Endothelial cell of umbilical vein (primary cell): ENCODE results near the gene DNAH11. TPM values are rescaled to one million over a fixed set of nuclear protein-coding genes. Genes with fewer than 3 reads are reported as not detected.

Experiments used
- BruUV-seq: library from RNA; stranded (reverse); fragments of 400-500 nt; replicated peaks from 2 replicates; lab custom pipeline; 2021; lab: Mats Ljungman, UMichigan
- CTCF ChIA-PET: fragments of 300-600, 350-600 bp; sonication (Branson Sonifier 250); formaldehyde crosslinking; loops from one replicate; lab custom pipeline; 2021; ENCODE audit warnings: antibody characterized with exemption, inconsistent platforms; lab: Charles Lee
- POLR2A ChIA-PET: fragments of 300-600, 350-600 bp; sonication (Branson Sonifier 250); formaldehyde crosslinking; loops from one replicate; lab custom pipeline; 2021; ENCODE audit warnings: antibody characterized with exemption, inconsistent platforms; lab: Charles Lee
- DNase-seq: peaks from one replicate; pipeline ENCODE4 v3.0.0-alpha.2; 2011; ENCODE audit warnings: low read depth, low spot score
- FAIRE-seq: peaks from 2 replicates; lab custom pipeline; 2011; peaks lifted over from hg19 to GRCh38; lab: Jason Lieb, UNC
- H2AFZ ChIP-seq: 2 replicates; pipeline ENCODE4 v1.6.0; 2012; ENCODE audit warnings: low read depth, low read length, control low read depth, inconsistent platforms
- H3K27ac ChIP-seq: 2 replicates; pipeline ENCODE4 v1.5.1; 2011; ENCODE audit warnings: low read depth, mild to moderate bottlenecking, control low read depth, low read length, moderate library complexity; ENCODE audit not compliant: insufficient read depth
- H3K27me3 ChIP-seq, 2 experiments: 2 replicates each; pipeline versions ENCODE4 v1.6.0 to v1.6.1; 2011; ENCODE audit warnings: low read length in 2 of 2, mixed read lengths in 1 of 2; ENCODE audit not compliant: control insufficient read depth in 2 of 2, insufficient read depth in 2 of 2
- H3K36me3 ChIP-seq, 2 experiments: 2 replicates in 1 of 2; 3 replicates in 1 of 2; pipeline ENCODE4 v1.5.1; 2011; ENCODE audit warnings: low read length in 2 of 2, mild to moderate bottlenecking in 1 of 2, moderate library complexity in 1 of 2; ENCODE audit not compliant: control insufficient read depth in 2 of 2, insufficient read depth in 2 of 2; ENCODE audit errors: extremely low read depth in 1 of 2
- H3K4me1 ChIP-seq: 3 replicates; pipeline ENCODE4 v1.5.1; 2011; ENCODE audit warnings: mild to moderate bottlenecking, low read length; ENCODE audit not compliant: control insufficient read depth, insufficient read depth; ENCODE audit errors: extremely low read depth
- H3K4me2 ChIP-seq: 2 replicates; pipeline ENCODE4 v1.6.1; 2011; ENCODE audit warnings: low read length, control low read depth, mixed read lengths; ENCODE audit not compliant: insufficient read depth
- H3K4me3 ChIP-seq, 3 experiments: fragments of 200-600 bp in 1 of 3; sonication (generic), shearing (Covaris generic) in 1 of 3; replicated peaks in 1 of 3; 2 replicates each; pipeline ENCODE4 v1.5.1; 2011 to 2016; ENCODE audit warnings: control low read depth in 3 of 3, low read length in 3 of 3, mild to moderate bottlenecking in 2 of 3, inconsistent platforms in 1 of 3, low read depth in 1 of 3, moderate library complexity in 1 of 3; ENCODE audit not compliant: insufficient read depth in 1 of 3
- H3K79me2 ChIP-seq: 2 replicates; pipeline ENCODE4 v1.6.0; 2012; ENCODE audit warnings: low read length, inconsistent platforms; ENCODE audit not compliant: control insufficient read depth, insufficient read depth
- H3K9ac ChIP-seq: replicated peaks from 2 replicates; pipeline ENCODE3; 2011; ENCODE audit warnings: low read length, control low read depth; ENCODE audit not compliant: insufficient read depth; ENCODE audit errors: extremely low read depth
- H3K9me1 ChIP-seq: replicated peaks from 3 replicates; pipeline ENCODE4 v1.6.0; 2011; ENCODE audit warnings: mild to moderate bottlenecking, low read length; ENCODE audit not compliant: control insufficient read depth, insufficient read depth; ENCODE audit errors: extremely low read depth
- H3K9me3 ChIP-seq: replicated peaks from 2 replicates; pipeline ENCODE4 v1.5.1; 2012; ENCODE audit warnings: low read length, inconsistent platforms; ENCODE audit not compliant: control insufficient read depth, insufficient read depth
- H4K20me1 ChIP-seq: replicated peaks from 2 replicates; pipeline ENCODE3; 2011; ENCODE audit warnings: mild to moderate bottlenecking, low read length; ENCODE audit not compliant: control insufficient read depth, insufficient read depth; ENCODE audit errors: extremely low read depth
- EZH2 ChIP-seq: IDR thresholded peaks from 2 replicates; pipeline ENCODE4 v1.6.1; 2012; ENCODE audit warnings: borderline replicate concordance, low read depth, mild to moderate bottlenecking, moderate library complexity, low read length, inconsistent platforms; ENCODE audit not compliant: severe bottlenecking
- FOS ChIP-seq: IDR thresholded peaks from 2 replicates; pipeline ENCODE4 v1.6.1; 2011; ENCODE audit warnings: mild to moderate bottlenecking, low read length, moderate library complexity, borderline replicate concordance; ENCODE audit not compliant: insufficient read depth
- GATA2 ChIP-seq: IDR thresholded peaks from 2 replicates; pipeline ENCODE4 v1.7.0; 2011; ENCODE audit warnings: low read depth, mild to moderate bottlenecking, moderate library complexity, mixed read lengths, low read length; ENCODE audit not compliant: insufficient read length, insufficient read depth
- JUN ChIP-seq: IDR thresholded peaks from 2 replicates; pipeline ENCODE4 v1.6.1; 2011; ENCODE audit warnings: borderline replicate concordance, low read depth; ENCODE audit not compliant: insufficient read length, insufficient read depth
- MYC ChIP-seq: IDR thresholded peaks from one replicate; pipeline ENCODE4 v1.6.1; 2011; ENCODE audit warnings: mild to moderate bottlenecking, low read depth, low read length
- POLR2A ChIP-seq: IDR thresholded peaks from 2 replicates; pipeline ENCODE4 v1.6.1; 2012; ENCODE audit warnings: low read depth, mild to moderate bottlenecking, control low read depth, low read length
- POLR2AphosphoS5 ChIP-seq: IDR thresholded peaks from 2 replicates; pipeline ENCODE4 v1.6.1; 2012; ENCODE audit warnings: low read depth, mild to moderate bottlenecking, control low read depth, low read length, moderate library complexity; ENCODE audit not compliant: insufficient read depth
- dilution Hi-C: fragments of 300-500 bp; cut with MboI; formaldehyde crosslinking; loops from one replicate; pipeline ENCODE4 v1.15.0; 2019; ENCODE audit warnings: low sequenced_read_pairs; ENCODE audit not compliant: extremely low pct_ligation_motif_present
- intact Hi-C: fragments of 100-400 bp; cut with micrococcal nuclease; formaldehyde crosslinking; loops from one replicate; pipeline ENCODE4 v1.10.0; 2022
- polyA plus RNA-seq, 4 experiments: library from polyadenylated mRNA; depleted of rRNA in 3 of 4; stranded (reverse) in 3 of 4; unstranded in 1 of 4; fragments of >200 nt; gene quantifications; 2 replicates each; pipeline versions ENCODE4 v1.2.1 to v1.2.3, GENCODE V29; 2011 to 2012; ENCODE audit warnings: missing spikeins in 1 of 4
- total RNA-seq: library from RNA; stranded (reverse); gene quantifications from 2 replicates; pipeline ENCODE4 v1.2.3, GENCODE V29; 2021
- TF ChIP-seq, protein P1 (sequence below): IDR thresholded peaks from 2 replicates; pipeline ENCODE4 v1.6.1; 2011; ENCODE audit not compliant: insufficient read depth, insufficient read length
- TF ChIP-seq, protein P2 (sequence below), 2 donors: IDR thresholded peaks; 1 replicate in 1 of 2; 2 replicates in 1 of 2; pipeline ENCODE4 v1.5.1; 2011; ENCODE audit warnings: low read length in 2 of 2, mild to moderate bottlenecking in 2 of 2, moderate library complexity in 2 of 2, control low read depth in 1 of 2, inconsistent platforms in 1 of 2, low read depth in 1 of 2; ENCODE audit not compliant: insufficient read depth in 1 of 2; ENCODE audit errors: extremely low read depth in 1 of 2

Gene DNAH11
- total and polyA plus RNA-seq, 2 donors (not counting 3 experiments of a cell fraction or from before 2014, with no cell fraction given), result 0.69 to 0.91 TPM

DNA sequence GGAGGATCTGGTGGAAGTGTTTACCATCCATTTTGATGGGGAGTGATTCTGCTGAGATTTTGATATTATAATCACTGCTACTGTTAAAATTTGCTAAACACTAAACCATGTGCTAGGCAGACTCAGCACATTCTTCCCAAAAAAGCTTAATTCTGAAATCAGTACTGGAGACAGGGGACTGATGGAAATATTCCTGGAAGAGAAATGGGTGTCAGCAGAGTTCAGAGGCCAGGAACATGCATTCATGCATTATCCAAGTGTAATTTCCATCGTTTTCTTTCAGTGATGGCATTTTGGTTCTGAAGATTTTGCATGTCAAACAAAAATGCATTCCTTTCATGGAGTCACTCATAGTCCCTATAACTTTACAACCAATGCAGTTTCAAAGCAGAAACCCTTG lies 323.9 kb downstream of the DNAH11 start:
- H3K36me3 ChIP-seq, result no peaks in the 10 kb centered on the region
- H3K4me3 ChIP-seq, result no peak overlapping the region
- no peaks in the 10 kb centered on the region for H4K20me1 ChIP-seq
- no peaks in the 10 kb centered on the region for H3K79me2 ChIP-seq
- POLR2A ChIA-PET, result no interaction called here
- dilution Hi-C loops, result no loop called here
- CTCF ChIA-PET, result interaction anchor here (2.5 kb wide), 1 partner anchor 9 kb away, joined by 8 read pairs; no protein-coding TSS in a partner anchor
- H3K4me2 ChIP-seq, result no peak overlapping the region
- H3K27me3 ChIP-seq, result no peaks in the 10 kb centered on the region
- no peak overlapping the region for H3K27ac ChIP-seq
- TF ChIP-seq, protein P1, sequence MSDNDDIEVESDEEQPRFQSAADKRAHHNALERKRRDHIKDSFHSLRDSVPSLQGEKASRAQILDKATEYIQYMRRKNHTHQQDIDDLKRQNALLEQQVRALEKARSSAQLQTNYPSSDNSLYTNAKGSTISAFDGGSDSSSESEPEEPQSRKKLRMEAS, result no peak
- TF ChIP-seq JUN, result no peak
- no peak for TF ChIP-seq FOS
- TF ChIP-seq, protein P2, sequence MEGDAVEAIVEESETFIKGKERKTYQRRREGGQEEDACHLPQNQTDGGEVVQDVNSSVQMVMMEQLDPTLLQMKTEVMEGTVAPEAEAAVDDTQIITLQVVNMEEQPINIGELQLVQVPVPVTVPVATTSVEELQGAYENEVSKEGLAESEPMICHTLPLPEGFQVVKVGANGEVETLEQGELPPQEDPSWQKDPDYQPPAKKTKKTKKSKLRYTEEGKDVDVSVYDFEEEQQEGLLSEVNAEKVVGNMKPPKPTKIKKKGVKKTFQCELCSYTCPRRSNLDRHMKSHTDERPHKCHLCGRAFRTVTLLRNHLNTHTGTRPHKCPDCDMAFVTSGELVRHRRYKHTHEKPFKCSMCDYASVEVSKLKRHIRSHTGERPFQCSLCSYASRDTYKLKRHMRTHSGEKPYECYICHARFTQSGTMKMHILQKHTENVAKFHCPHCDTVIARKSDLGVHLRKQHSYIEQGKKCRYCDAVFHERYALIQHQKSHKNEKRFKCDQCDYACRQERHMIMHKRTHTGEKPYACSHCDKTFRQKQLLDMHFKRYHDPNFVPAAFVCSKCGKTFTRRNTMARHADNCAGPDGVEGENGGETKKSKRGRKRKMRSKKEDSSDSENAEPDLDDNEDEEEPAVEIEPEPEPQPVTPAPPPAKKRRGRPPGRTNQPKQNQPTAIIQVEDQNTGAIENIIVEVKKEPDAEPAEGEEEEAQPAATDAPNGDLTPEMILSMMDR (IDR thresholded peaks at IDR 0.05; ENCODE audit: extremely low read depth in 1 of 2, insufficient read depth in 1 of 2, low read depth in 1 of 2, low read length in 2 of 2), result no peak
- no peak for TF ChIP-seq EZH2
- TF ChIP-seq POLR2AphosphoS5, result no peak
- no peak for TF ChIP-seq POLR2A
- no peak for TF ChIP-seq GATA2
- no peak for TF ChIP-seq MYC
- H3K9me3 ChIP-seq, result no peaks in the 10 kb centered on the region
- intact Hi-C loops, result no loop called here
- H3K9ac ChIP-seq, result no peak overlapping the region
- no peak overlapping the region for H2AFZ ChIP-seq
- peaks cover 4% of the 10 kb centered on the region for H3K4me1 ChIP-seq
- no TSS peak for BruUV-seq
- DNase-seq, result no peak
- no peaks in the 10 kb centered on the region for H3K9me1 ChIP-seq
- no peak for FAIRE-seq
